ENCODE measurements around the gene AKR1B15. TPM values are rescaled to one million over a fixed set of nuclear protein-coding genes. Genes with fewer than 3 reads are reported as not detected.

AKR1B15 gene
- polyA plus RNA-seq, 1 of the 3 experiments (the other 2 are of a cell fraction), result not detected

DNA sequence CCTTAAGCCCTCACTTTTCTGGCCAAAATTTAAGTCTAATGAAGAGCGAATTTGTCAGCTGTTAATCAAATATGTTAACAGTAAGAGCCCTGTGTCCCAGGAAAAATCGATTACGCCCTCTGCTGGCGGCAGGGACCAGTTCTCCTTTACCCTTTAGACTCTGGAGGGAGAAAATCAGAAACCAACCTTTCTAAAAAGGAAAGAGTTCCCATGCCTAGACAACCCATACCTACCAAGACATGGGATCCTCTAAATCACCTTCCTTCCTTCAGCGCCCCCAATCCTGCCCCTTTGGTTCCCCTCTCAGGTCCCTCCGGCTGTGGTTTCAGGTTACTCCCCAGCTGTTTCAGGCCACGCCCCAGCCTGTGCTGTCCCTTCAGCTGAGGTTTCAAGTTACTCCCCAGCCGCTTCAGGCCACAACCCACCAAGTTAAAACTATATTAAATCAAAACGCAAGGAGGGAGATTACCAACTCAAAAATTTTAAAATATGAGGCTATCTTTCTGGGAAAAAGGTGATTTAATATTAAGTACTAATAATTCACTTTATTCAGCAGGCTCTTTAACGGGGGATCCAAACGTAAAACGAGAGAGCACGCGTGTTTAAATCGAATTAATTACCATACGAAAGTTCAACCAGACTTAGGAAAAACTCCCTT lies 1.4 kb upstream of the AKR1B15 start:
- no peaks in the 10 kb centered on the region for H4K20me1 ChIP-seq (ENCODE audit: insufficient read depth)
- WGBS (ENCODE audit: low lambda C conversion rate), result 22% methylated on average over 16 of the region's 16 CpGs
- CTCF ChIA-PET, result interaction anchor here (0.6 to 6.1 kb wide), 56 partner anchors 9 to 438 kb away, joined by 3 to 71 read pairs (median 5); partner anchors contain the start of genes AKR1B1 and AKR1B10

GRCh38 chr7:134549366-134549765 lies 456 bp downstream of the AKR1B15 start:
- H3K27ac ChIP-seq (ENCODE audit: low read depth in 2 of 2, low read length in 1 of 2), result no peak overlapping the region
- no peaks in the 10 kb centered on the region for H3K36me3 ChIP-seq (replicated peaks in 1 of 2; ENCODE audit: control insufficient read depth in 1 of 2, insufficient read depth in 2 of 2, low read length in 1 of 2)
- no peaks in the 10 kb centered on the region for H3K79me2 ChIP-seq (ENCODE audit: insufficient read depth)
- POLR2A ChIA-PET, result no interaction called here
- no peaks in the 10 kb centered on the region for H3K9me3 ChIP-seq
- peaks cover 57% of the 10 kb centered on the region; the same call in 1 of the 2 replicates for H3K27me3 ChIP-seq (ENCODE audit: insufficient read depth)
- H3K4me3 ChIP-seq (ENCODE audit: low read depth in 2 of 2, low read length in 1 of 2), result no peak overlapping the region
- no peaks in the 10 kb centered on the region for H3K9me2 ChIP-seq
- DNase-seq, result no peak
- H2AFZ ChIP-seq (ENCODE audit: low read depth), result no peak overlapping the region
- no peaks in the 10 kb centered on the region for H3F3A ChIP-seq (replicated peaks; ENCODE audit: insufficient read depth)
- H4K20me1 ChIP-seq (ENCODE audit: insufficient read depth), result no peaks in the 10 kb centered on the region
- H3K4me2 ChIP-seq, result no peak overlapping the region
- H3K4me1 ChIP-seq (ENCODE audit: control insufficient read depth in 1 of 2, insufficient read depth in 2 of 2, low read depth in 1 of 2, low read length in 1 of 2), result peaks cover 0 to 4% of the 10 kb centered on the region in 2 experiments; a peak in 1 of 4 replicates
- WGBS (ENCODE audit: low lambda C conversion rate), result 46% methylated on average over 8 of the region's 8 CpGs
- no peak overlapping the region for H3K9ac ChIP-seq
- CTCF ChIA-PET, result interaction anchor here (1.2 to 6.1 kb wide), 6 partner anchors 9 to 117 kb away, joined by 4 to 71 read pairs (median 22); no protein-coding TSS in a partner anchor
- TF ChIP-seq RAD21 (IDR thresholded peaks at IDR 0.05; ENCODE audit: low read length), result no peak
- no peak for TF ChIP-seq TCF12 (IDR thresholded peaks at IDR 0.05)
- TF ChIP-seq, protein P1, sequence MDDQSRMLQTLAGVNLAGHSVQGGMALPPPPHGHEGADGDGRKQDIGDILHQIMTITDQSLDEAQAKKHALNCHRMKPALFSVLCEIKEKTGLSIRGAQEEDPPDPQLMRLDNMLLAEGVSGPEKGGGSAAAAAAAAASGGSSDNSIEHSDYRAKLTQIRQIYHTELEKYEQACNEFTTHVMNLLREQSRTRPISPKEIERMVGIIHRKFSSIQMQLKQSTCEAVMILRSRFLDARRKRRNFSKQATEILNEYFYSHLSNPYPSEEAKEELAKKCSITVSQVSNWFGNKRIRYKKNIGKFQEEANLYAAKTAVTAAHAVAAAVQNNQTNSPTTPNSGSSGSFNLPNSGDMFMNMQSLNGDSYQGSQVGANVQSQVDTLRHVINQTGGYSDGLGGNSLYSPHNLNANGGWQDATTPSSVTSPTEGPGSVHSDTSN (IDR thresholded peaks at IDR 0.05), result no peak
- no peak for TF ChIP-seq CTCF (IDR thresholded peaks at IDR 0.05)
- TF ChIP-seq, protein P2, sequence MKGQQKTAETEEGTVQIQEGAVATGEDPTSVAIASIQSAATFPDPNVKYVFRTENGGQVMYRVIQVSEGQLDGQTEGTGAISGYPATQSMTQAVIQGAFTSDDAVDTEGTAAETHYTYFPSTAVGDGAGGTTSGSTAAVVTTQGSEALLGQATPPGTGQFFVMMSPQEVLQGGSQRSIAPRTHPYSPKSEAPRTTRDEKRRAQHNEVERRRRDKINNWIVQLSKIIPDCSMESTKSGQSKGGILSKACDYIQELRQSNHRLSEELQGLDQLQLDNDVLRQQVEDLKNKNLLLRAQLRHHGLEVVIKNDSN (IDR thresholded peaks at IDR 0.05; ENCODE audit: borderline replicate concordance, low read depth), result no peak
- TF ChIP-seq SMC3 (IDR thresholded peaks at IDR 0.05; ENCODE audit: low read depth, low read length), result no peak
- no peak for TF ChIP-seq EP300 (IDR thresholded peaks at IDR 0.05; ENCODE audit: borderline replicate concordance in 1 of 2, low read depth in 1 of 2, low read length in 1 of 2)
- no peak for TF ChIP-seq FOSL2 (IDR thresholded peaks at IDR 0.05; ENCODE audit: borderline replicate concordance, low read depth)

More for the DNA sequence above, 1.4 kb upstream of the AKR1B15 start:
- no peak overlapping the region for H3K9ac ChIP-seq
- peak overlapping the region; percentile 55; the same call in 1 of the 2 replicates for H2AFZ ChIP-seq (ENCODE audit: low read depth)
- no peak overlapping the region for H3K27ac ChIP-seq (ENCODE audit: low read depth in 2 of 2, low read length in 1 of 2)
- peaks cover 0 to 4% of the 10 kb centered on the region in 2 experiments; a peak in 1 of 4 replicates for H3K4me1 ChIP-seq (ENCODE audit: control insufficient read depth in 1 of 2, insufficient read depth in 2 of 2, low read depth in 1 of 2, low read length in 1 of 2)
- no peaks in the 10 kb centered on the region for H3K9me3 ChIP-seq
- no peaks in the 10 kb centered on the region for H3K79me2 ChIP-seq (ENCODE audit: insufficient read depth)
- H3K36me3 ChIP-seq (replicated peaks in 1 of 2; ENCODE audit: control insufficient read depth in 1 of 2, insufficient read depth in 2 of 2, low read length in 1 of 2), result no peaks in the 10 kb centered on the region
- H3K4me2 ChIP-seq, result peak overlapping the region; percentile 67
- DNase-seq, result peak; percentile 60
- POLR2A ChIA-PET, result interaction anchor here (1.2 kb wide), 1 partner anchor 115 kb away, joined by 3 read pairs; no protein-coding TSS in a partner anchor
- peak overlapping the region; percentile 37 to 57 for H3K4me3 ChIP-seq (ENCODE audit: low read depth in 2 of 2, low read length in 1 of 2)
- peaks cover 57% of the 10 kb centered on the region for H3K27me3 ChIP-seq (ENCODE audit: insufficient read depth)
- no peaks in the 10 kb centered on the region for H3F3A ChIP-seq (replicated peaks; ENCODE audit: insufficient read depth)
- no peaks in the 10 kb centered on the region for H3K9me2 ChIP-seq
- TF ChIP-seq TCF12 (IDR thresholded peaks at IDR 0.05) (0 out of 2 replicates have a peak, but pooled peaks have one; percentile 12), RAD21 (IDR thresholded peaks at IDR 0.05; ENCODE audit: low read length) (peak; percentile 68), CTCF (IDR thresholded peaks at IDR 0.05) (peak; percentile 100), USF2 (IDR thresholded peaks at IDR 0.05; ENCODE audit: borderline replicate concordance, low read depth, low read length) (no peak), POLR2AphosphoS5 (IDR thresholded peaks at IDR 0.05; ENCODE audit: low read depth, low read length) (no peak), SMC3 (IDR thresholded peaks at IDR 0.05; ENCODE audit: low read depth, low read length) (peak; percentile 74)
- TF ChIP-seq, protein P1 (IDR thresholded peaks at IDR 0.05), result peak; percentile 41

Measured in SK-N-SH (cell line).